Ascending aorta (tissue), 2 donors: ENCODE measurements around the gene LGALS12. TPM values are rescaled to one million over a fixed set of nuclear protein-coding genes. Genes with fewer than 3 reads are reported as not detected.

ENCODE experiments used
- DNase-seq, 2 donors: peaks; one replicate each; pipeline ENCODE4 v3.0.0-alpha.2; 2019; ENCODE audit warnings: low spot score in 2 of 2
- H3K27ac ChIP-seq, 2 donors: fragments of 200-600 bp; sonication (generic); one replicate each; pipeline ENCODE4 v1.5.1; 2016 to 2017; ENCODE audit warnings: mild to moderate bottlenecking in 1 of 2
- H3K27me3 ChIP-seq: fragments of 200-600 bp; sonication (generic); one replicate; pipeline ENCODE4 v1.5.1; 2017
- H3K36me3 ChIP-seq, 2 donors: fragments of 200-600 bp; sonication (generic); one replicate each; pipeline ENCODE4 v1.5.1; 2016
- H3K4me1 ChIP-seq, 2 donors: fragments of 200-600 bp; sonication (generic); one replicate each; pipeline ENCODE4 v1.5.1; 2016 to 2017; ENCODE audit warnings: mild to moderate bottlenecking in 1 of 2
- H3K4me3 ChIP-seq, 2 donors: fragments of 200-600 bp; sonication (generic); one replicate each; pipeline ENCODE4 v1.5.1; 2016 to 2017; ENCODE audit warnings: mild to moderate bottlenecking in 1 of 2
- H3K9me3 ChIP-seq, 2 donors: fragments of 200-600 bp; sonication (generic); one replicate each; pipeline ENCODE4 v1.5.1; 2016
- intact Hi-C: fragments of 100-400 bp; cut with DNase I; formaldehyde crosslinking; loops from one replicate; pipeline ENCODE4 v1.15.1; 2023
- total RNA-seq: library from RNA; depleted of rRNA; stranded (reverse); fragments of >200 nt; gene quantifications from one replicate; pipeline ENCODE4 v1.1.0, GENCODE V29; 2016
- TF ChIP-seq, protein P1 (sequence below), 3 experiments: fragments of 200-600 bp in 2 of 3; fragments of 450-650 bp in 1 of 3; sonication (generic) in 2 of 3; IDR thresholded peaks; one replicate each; pipeline ENCODE4 v1.5.1; 2016 to 2019; ENCODE audit warnings: antibody characterized with exemption in 3 of 3, mild to moderate bottlenecking in 1 of 3, moderate library complexity in 1 of 3

LGALS12 gene
- total RNA-seq, 1 donor from 2014 or later, result not detected

DNA sequence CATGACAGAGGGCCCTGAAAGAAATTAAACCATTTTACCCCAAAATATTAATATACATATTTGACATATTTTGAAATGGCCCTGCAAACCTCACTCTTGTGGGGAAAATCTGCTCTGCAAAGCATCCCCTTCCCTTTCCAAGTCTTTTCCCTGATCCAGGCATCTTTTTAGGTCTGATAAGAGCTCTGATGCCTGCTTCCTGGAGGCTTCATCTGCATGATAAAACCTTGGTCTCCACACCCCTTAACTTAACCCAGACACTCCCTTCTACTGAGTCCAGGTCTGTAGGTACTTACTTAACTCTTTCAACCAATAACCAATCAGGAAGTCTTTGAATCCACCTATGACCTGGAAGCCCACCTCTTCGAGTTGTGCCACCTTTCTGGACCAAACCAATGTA is 1.8 kb upstream of the LGALS12 start:
- peaks cover 6 to 12% of the 10 kb centered on the region in 2 donors for H3K9me3 ChIP-seq
- H3K4me1 ChIP-seq, result peaks cover 0 to 5% of the 10 kb centered on the region in 2 donors
- TF ChIP-seq, protein P1, sequence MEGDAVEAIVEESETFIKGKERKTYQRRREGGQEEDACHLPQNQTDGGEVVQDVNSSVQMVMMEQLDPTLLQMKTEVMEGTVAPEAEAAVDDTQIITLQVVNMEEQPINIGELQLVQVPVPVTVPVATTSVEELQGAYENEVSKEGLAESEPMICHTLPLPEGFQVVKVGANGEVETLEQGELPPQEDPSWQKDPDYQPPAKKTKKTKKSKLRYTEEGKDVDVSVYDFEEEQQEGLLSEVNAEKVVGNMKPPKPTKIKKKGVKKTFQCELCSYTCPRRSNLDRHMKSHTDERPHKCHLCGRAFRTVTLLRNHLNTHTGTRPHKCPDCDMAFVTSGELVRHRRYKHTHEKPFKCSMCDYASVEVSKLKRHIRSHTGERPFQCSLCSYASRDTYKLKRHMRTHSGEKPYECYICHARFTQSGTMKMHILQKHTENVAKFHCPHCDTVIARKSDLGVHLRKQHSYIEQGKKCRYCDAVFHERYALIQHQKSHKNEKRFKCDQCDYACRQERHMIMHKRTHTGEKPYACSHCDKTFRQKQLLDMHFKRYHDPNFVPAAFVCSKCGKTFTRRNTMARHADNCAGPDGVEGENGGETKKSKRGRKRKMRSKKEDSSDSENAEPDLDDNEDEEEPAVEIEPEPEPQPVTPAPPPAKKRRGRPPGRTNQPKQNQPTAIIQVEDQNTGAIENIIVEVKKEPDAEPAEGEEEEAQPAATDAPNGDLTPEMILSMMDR (IDR thresholded peaks at IDR 0.05), result no peak
- no peak overlapping the region for H3K4me3 ChIP-seq
- H3K27ac ChIP-seq, result no peak overlapping the region
- intact Hi-C loops, result no loop called here
- H3K27me3 ChIP-seq, result no peaks in the 10 kb centered on the region
- no peak for DNase-seq
- H3K36me3 ChIP-seq, result no peaks in the 10 kb centered on the region

DNA sequence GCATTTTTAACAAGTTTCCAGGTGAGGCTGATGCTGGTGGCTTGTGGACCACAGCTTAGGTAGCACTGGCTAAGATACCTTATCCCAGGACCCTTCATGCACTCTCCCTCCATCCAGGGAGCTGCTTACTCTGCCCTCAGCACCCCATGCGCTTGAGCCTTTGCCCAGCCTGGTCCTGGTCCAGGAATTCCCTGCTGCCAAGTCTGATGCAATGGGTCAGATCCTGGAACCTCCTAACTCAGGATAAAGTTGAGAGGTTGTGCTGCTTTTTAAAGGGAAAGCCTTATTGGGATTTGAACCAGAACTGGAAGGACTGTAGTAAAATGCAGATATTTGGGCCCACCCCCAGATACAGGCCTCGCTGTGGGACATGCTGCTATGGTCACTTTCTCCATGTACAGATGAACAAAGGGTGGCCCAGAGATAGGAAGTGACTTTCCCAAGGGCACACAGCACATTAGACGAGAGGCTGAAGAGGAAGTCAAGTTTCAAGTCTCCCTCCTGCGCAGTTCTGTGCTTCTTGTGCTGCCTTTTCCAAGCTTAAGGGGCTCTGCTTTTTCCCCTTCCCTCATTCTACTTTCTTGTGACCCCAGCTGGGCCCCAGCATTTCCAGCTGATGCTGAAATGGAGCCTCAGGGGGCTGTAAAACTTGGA is 824 bp upstream of the LGALS12 start:
- no peak for DNase-seq
- no peaks in the 10 kb centered on the region for H3K27me3 ChIP-seq
- peaks cover 0 to 7% of the 10 kb centered on the region in 2 donors for H3K9me3 ChIP-seq
- peaks cover 0 to 5% of the 10 kb centered on the region in 2 donors for H3K4me1 ChIP-seq
- H3K27ac ChIP-seq, result no peak overlapping the region
- no peaks in the 10 kb centered on the region for H3K36me3 ChIP-seq
- TF ChIP-seq, protein P1 (IDR thresholded peaks at IDR 0.05), result no peak
- intact Hi-C loops, result no loop called here
- H3K4me3 ChIP-seq, result no peak overlapping the region

DNA sequence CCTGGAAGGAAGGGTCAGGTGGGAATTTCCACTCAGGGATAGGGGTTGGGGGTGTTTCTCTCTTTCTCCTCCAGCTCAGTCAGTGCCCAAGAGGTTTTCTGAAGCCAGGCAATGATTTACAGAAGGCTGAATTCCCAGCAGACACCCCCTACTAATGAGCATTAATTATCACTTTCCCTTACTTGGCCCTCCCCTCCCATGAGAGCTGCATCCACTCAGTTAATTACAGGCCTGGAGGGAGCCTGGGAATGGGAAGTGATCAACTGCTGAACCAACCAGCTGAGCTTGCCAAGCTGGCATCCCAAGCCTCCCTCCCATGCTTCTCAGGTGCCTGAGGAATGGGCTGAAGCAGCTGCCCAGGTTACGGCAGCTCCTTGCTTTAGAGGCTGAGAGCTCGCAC is 992 bp downstream of the LGALS12 start:
- intact Hi-C loops, result no loop called here
- no peaks in the 10 kb centered on the region for H3K27me3 ChIP-seq

DNA sequence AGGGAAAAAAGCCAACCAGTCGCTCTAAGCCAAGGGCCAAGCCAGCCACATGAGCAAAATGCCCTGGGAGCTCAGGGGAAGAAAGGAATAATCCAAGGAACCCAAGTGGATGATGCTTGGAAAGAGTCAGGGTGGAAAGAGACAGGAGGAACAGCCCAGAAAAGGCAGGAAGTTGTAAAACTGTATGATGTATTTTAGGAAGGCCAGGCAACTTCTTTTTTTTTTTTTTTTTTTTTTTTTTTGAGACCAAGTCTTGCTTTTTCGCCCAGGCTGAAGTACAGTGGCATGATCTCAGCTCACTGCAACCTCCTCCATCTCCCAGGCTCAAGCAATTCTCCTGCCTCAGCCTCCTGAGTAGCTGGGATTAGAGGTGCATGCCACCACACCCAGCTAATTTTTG is 1.6 kb downstream of the LGALS12 start:
- TF ChIP-seq, protein P1 (IDR thresholded peaks at IDR 0.05), result no peak
- Histone ChIP-seq H3K4me3 (no peak overlapping the region), H3K9me3 (no peaks in the 10 kb centered on the region), H3K36me3 (no peaks in the 10 kb centered on the region), H3K4me1 (peaks cover 0 to 5% of the 10 kb centered on the region in 2 donors), H3K27ac (no peak overlapping the region), H3K27me3 (no peaks in the 10 kb centered on the region)
- intact Hi-C loops, result no loop called here
- no peak for DNase-seq

More for the DNA sequence above, 992 bp downstream of the LGALS12 start:
- TF ChIP-seq, protein P1 (IDR thresholded peaks at IDR 0.05), result no peak
- Histone ChIP-seq H3K27ac (no peak overlapping the region), H3K4me3 (no peak overlapping the region), H3K9me3 (no peaks in the 10 kb centered on the region), H3K36me3 (no peaks in the 10 kb centered on the region), H3K4me1 (peaks cover 0 to 5% of the 10 kb centered on the region in 2 donors)
- DNase-seq, result no peak

DNA sequence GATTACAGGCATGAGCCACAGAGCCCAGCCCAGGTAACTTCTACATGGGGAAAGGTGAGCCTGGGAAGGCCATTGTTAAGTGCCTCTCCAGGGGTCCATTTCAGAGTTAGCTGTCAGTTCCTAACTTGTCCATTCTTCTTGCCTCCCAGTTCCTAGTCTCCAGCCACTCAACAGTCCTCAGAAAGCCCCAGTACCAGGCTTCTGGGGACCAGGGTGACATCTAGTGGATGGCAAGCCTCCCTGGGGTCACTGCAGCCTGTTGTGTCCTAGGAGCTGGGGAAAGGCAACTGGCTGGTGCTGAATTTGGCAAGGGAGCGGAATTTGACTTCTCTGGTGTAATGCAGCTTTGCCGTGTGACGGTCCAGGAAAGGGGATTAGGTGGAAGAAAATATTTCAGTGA is 2.1 kb downstream of the LGALS12 start:
- Histone ChIP-seq H3K4me3 (no peak overlapping the region), H3K9me3 (no peaks in the 10 kb centered on the region), H3K36me3 (no peaks in the 10 kb centered on the region), H3K4me1 (peaks cover 0 to 5% of the 10 kb centered on the region in 2 donors), H3K27me3 (no peaks in the 10 kb centered on the region), H3K27ac (no peak overlapping the region)
- intact Hi-C loops, result no loop called here
- TF ChIP-seq, protein P1 (IDR thresholded peaks at IDR 0.05), result peak in 1 of 3 experiments; percentile 23
- no peak for DNase-seq
